ENCODE results near the gene ARHGAP24. TPM values are rescaled to one million over a fixed set of nuclear protein-coding genes. Genes with fewer than 3 reads are reported as not detected.

Gene ARHGAP24
- total and polyA plus RNA-seq, 12 donors, result 0.72 to 53.4 (median 4.4) TPM

- Histone ChIP-seq H3K9me3 (replicated peaks in 1 of 3) (no peaks in the 10 kb centered on the region), H3K4me3 (no peak overlapping the region), H3K36me3 (replicated peaks in 1 of 2) (no peaks in the 10 kb centered on the region), H3K4me1 (replicated peaks in 1 of 2) (peaks cover 0 to 4% of the 10 kb centered on the region in 2 donors), H3K27me3 (no peaks in the 10 kb centered on the region), H3K27ac (no peak overlapping the region)
- DNase-seq, result peak in 2 of 7 donors; percentile 4 to 23
- TF ChIP-seq CTCF (IDR thresholded peaks at IDR 0.05) (no peak), POLR2A (IDR thresholded peaks at IDR 0.05) (no peak)
- WGBS, 4 donors, result 71 to 81% (median 75%) methylated on average over 5 of the region's 5 CpGs
- intact Hi-C loops (cut with DNase I), result no loop called here
These were observed 17.0 kb upstream of the ARHGAP24 start for GRCh38 chr4:85457752-85458467.

GRCh38 chr4:85459736-85460135 is 15.2 kb upstream of the ARHGAP24 start:
- no peak for TF ChIP-seq CTCF (IDR thresholded peaks at IDR 0.05)
- no peak for TF ChIP-seq POLR2A (IDR thresholded peaks at IDR 0.05)
- WGBS, 4 donors, result 73 to 83% (median 80%) methylated on average over 1 of the region's 1 CpG
- H3K4me1 ChIP-seq (replicated peaks in 1 of 2), result peaks cover 0 to 4% of the 10 kb centered on the region in 2 donors
- H3K4me3 ChIP-seq, result no peak overlapping the region
- H3K9me3 ChIP-seq (replicated peaks in 1 of 3), result no peaks in the 10 kb centered on the region
- no peak overlapping the region for H3K27ac ChIP-seq
- intact Hi-C loops (cut with DNase I), result no loop called here
- no peak for DNase-seq
- H3K27me3 ChIP-seq, result no peaks in the 10 kb centered on the region
- H3K36me3 ChIP-seq (replicated peaks in 1 of 2), result no peaks in the 10 kb centered on the region

GRCh38 chr4:85474356-85474755 is 594 bp upstream of the ARHGAP24 start:
- intact Hi-C loops (cut with DNase I), result no loop called here
- H3K27me3 ChIP-seq, result no peaks in the 10 kb centered on the region
- DNase-seq, result no peak
- peak overlapping the region in 1 of 4 donors; percentile 51 for H3K4me3 ChIP-seq
- no peaks in the 10 kb centered on the region for H3K36me3 ChIP-seq (replicated peaks in 1 of 2)
- no peaks in the 10 kb centered on the region for H3K4me1 ChIP-seq (replicated peaks in 1 of 2)
- no peaks in the 10 kb centered on the region for H3K9me3 ChIP-seq (replicated peaks in 1 of 3)
- WGBS, 4 donors, result 60 to 76% (median 64%) methylated on average over 4 of the region's 4 CpGs
- TF ChIP-seq POLR2A (IDR thresholded peaks at IDR 0.05) (no peak), CTCF (IDR thresholded peaks at IDR 0.05) (no peak)
- no peak overlapping the region for H3K27ac ChIP-seq

GRCh38 chr4:85475631-85476233 is 782 bp downstream of the ARHGAP24 start:
- Histone ChIP-seq H3K9me3 (replicated peaks in 1 of 3) (no peaks in the 10 kb centered on the region), H3K27me3 (no peaks in the 10 kb centered on the region), H3K4me1 (replicated peaks in 1 of 2) (no peaks in the 10 kb centered on the region), H3K27ac (peak overlapping the region in 1 of 5 donors; percentile 78), H3K36me3 (replicated peaks in 1 of 2) (no peaks in the 10 kb centered on the region), H3K4me3 (peak overlapping the region in 2 of 4 donors; percentile 28 to 51)
- intact Hi-C loops (cut with DNase I), result no loop called here
- WGBS, 4 donors, result 6 to 8% (median 7%) methylated on average over 9 to 19 of the region's 21 CpGs
- peak in 1 of 7 donors; percentile 8 for DNase-seq
- no peak for TF ChIP-seq CTCF (IDR thresholded peaks at IDR 0.05)
- no peak for TF ChIP-seq POLR2A (IDR thresholded peaks at IDR 0.05)
